ENCODE results near the gene DIP2A. TPM values are rescaled to one million over a fixed set of nuclear protein-coding genes. Genes with fewer than 3 reads are reported as not detected.

DIP2A gene
- total and polyA plus RNA-seq, 2 experiments from 2014 or later, result 19.8 to 24.6 TPM

DNA sequence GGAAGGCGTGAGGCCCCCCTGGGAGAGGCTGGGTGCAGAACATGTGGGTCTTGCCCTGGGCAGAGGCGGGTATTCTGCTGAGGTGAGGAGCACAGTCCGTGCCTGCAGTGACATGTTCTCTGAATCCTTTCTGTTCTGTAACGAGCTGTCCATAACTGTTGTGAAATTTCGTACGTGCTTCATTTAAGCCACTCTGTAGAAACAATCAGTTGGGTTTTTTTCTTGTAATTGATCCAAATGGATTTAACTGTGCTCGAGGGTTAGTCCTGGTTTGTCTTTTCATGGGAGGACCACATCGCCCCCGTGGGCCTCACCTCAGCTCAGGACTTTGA, 45.4 kb upstream of the DIP2A start:
- DNase-seq (ENCODE audit: low spot score), result no peak
- H3K9me2 ChIP-seq (replicated peaks; ENCODE audit: insufficient read depth), result no peaks in the 10 kb centered on the region
- WGBS (ENCODE audit: low lambda C conversion rate, missing lambda C conversion rate), result 92% methylated on average over 9 of the region's 9 CpGs
- H3K4me3 ChIP-seq, result no peak overlapping the region
- H3K79me2 ChIP-seq, result no peaks in the 10 kb centered on the region
- no peak overlapping the region for H2AFZ ChIP-seq
- H3K27me3 ChIP-seq, result no peaks in the 10 kb centered on the region
- no peak overlapping the region for H3K4me2 ChIP-seq
- TF ChIP-seq EZH2phosphoT487 (IDR thresholded peaks at IDR 0.05; ENCODE audit: low read depth, severe bottlenecking, unreplicated experiment), result no peak
- no peak for TF ChIP-seq EZH2 (IDR thresholded peaks at IDR 0.05; ENCODE audit: borderline replicate concordance)
- TF ChIP-seq, protein P1, sequence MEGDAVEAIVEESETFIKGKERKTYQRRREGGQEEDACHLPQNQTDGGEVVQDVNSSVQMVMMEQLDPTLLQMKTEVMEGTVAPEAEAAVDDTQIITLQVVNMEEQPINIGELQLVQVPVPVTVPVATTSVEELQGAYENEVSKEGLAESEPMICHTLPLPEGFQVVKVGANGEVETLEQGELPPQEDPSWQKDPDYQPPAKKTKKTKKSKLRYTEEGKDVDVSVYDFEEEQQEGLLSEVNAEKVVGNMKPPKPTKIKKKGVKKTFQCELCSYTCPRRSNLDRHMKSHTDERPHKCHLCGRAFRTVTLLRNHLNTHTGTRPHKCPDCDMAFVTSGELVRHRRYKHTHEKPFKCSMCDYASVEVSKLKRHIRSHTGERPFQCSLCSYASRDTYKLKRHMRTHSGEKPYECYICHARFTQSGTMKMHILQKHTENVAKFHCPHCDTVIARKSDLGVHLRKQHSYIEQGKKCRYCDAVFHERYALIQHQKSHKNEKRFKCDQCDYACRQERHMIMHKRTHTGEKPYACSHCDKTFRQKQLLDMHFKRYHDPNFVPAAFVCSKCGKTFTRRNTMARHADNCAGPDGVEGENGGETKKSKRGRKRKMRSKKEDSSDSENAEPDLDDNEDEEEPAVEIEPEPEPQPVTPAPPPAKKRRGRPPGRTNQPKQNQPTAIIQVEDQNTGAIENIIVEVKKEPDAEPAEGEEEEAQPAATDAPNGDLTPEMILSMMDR (IDR thresholded peaks at IDR 0.05; ENCODE audit: poor library complexity), result no peak
- no peaks in the 10 kb centered on the region for H3K36me3 ChIP-seq (replicated peaks; ENCODE audit: insufficient read depth, low read depth)
- H3K9me3 ChIP-seq (ENCODE audit: low read depth), result no peaks in the 10 kb centered on the region
- H4K20me1 ChIP-seq (ENCODE audit: insufficient read depth, poor library complexity, severe bottlenecking), result no peaks in the 10 kb centered on the region
- H3K4me1 ChIP-seq (ENCODE audit: insufficient read depth), result no peaks in the 10 kb centered on the region
- H3K27ac ChIP-seq, result no peak overlapping the region

DNA sequence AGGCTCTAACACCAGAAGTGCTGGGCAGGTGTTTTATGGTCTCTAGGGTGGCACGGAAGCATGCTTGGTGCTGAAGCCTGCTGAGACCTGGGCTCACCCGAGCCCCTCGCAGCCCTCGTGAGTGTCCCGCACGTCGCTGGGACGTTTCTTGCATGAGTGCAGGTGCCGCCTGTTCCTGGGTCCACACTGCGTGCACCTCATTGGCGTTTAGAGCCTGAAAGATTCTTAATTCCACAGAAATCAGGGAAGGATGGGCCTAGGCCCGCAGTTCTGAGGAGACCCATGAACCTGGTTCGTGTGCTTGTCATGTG, 43.8 kb upstream of the DIP2A start:
- H3K9me3 ChIP-seq (ENCODE audit: low read depth), result no peaks in the 10 kb centered on the region
- no peak overlapping the region for H3K4me3 ChIP-seq
- no peaks in the 10 kb centered on the region for H3K27me3 ChIP-seq
- no peak overlapping the region for H3K4me2 ChIP-seq
- TF ChIP-seq EZH2 (IDR thresholded peaks at IDR 0.05; ENCODE audit: borderline replicate concordance) (no peak), EZH2phosphoT487 (IDR thresholded peaks at IDR 0.05; ENCODE audit: low read depth, severe bottlenecking, unreplicated experiment) (no peak)
- TF ChIP-seq, protein P1 (IDR thresholded peaks at IDR 0.05; ENCODE audit: poor library complexity), result no peak
- H3K36me3 ChIP-seq (replicated peaks; ENCODE audit: insufficient read depth, low read depth), result no peaks in the 10 kb centered on the region
- no peaks in the 10 kb centered on the region for H3K4me1 ChIP-seq (ENCODE audit: insufficient read depth)
- no peaks in the 10 kb centered on the region for H3K9me2 ChIP-seq (replicated peaks; ENCODE audit: insufficient read depth)
- no peaks in the 10 kb centered on the region for H3K79me2 ChIP-seq
- no peak for DNase-seq (ENCODE audit: low spot score)
- WGBS (ENCODE audit: low lambda C conversion rate, missing lambda C conversion rate), result 97% methylated on average over 13 of the region's 13 CpGs
- no peak overlapping the region for H3K27ac ChIP-seq
- H4K20me1 ChIP-seq (ENCODE audit: insufficient read depth, poor library complexity, severe bottlenecking), result no peaks in the 10 kb centered on the region
- no peak overlapping the region for H2AFZ ChIP-seq

DNA sequence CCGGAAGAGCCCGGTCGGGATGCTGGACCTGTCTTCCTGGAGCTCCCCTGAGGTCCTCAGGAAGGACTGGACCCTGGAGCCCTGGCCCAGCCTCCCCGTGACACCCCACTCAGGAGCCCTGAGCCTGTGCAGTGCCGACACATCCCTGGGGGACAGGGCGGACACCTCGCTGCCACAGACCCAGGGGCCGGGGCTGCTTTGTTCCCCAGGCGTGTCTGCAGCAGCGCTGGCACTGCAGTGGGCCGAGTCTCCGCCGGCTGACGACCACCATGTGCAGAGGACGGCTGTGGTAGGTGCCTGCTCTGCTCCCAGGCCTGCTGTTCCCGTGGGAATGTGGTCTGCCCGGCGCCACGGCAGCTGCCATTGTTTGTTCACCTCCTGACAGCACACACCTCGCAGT, 42.1 kb upstream of the DIP2A start:
- Histone ChIP-seq H3K4me2 (no peak overlapping the region), H4K20me1 (ENCODE audit: insufficient read depth, poor library complexity, severe bottlenecking) (no peaks in the 10 kb centered on the region), H3K4me3 (no peak overlapping the region), H3K36me3 (replicated peaks; ENCODE audit: insufficient read depth, low read depth) (no peaks in the 10 kb centered on the region), H3K4me1 (ENCODE audit: insufficient read depth) (no peaks in the 10 kb centered on the region), H3K9me2 (replicated peaks; ENCODE audit: insufficient read depth) (no peaks in the 10 kb centered on the region), H3K79me2 (no peaks in the 10 kb centered on the region), H2AFZ (no peak overlapping the region), H3K9me3 (ENCODE audit: low read depth) (no peaks in the 10 kb centered on the region), H3K27ac (no peak overlapping the region), H3K27me3 (no peaks in the 10 kb centered on the region)
- no peak for DNase-seq (ENCODE audit: low spot score)
- TF ChIP-seq EZH2phosphoT487 (IDR thresholded peaks at IDR 0.05; ENCODE audit: low read depth, severe bottlenecking, unreplicated experiment), result no peak
- TF ChIP-seq, protein P1 (IDR thresholded peaks at IDR 0.05; ENCODE audit: poor library complexity), result no peak
- TF ChIP-seq EZH2 (IDR thresholded peaks at IDR 0.05; ENCODE audit: borderline replicate concordance), result no peak
- 96% methylated on average over 20 of the region's 20 CpGs for WGBS (ENCODE audit: low lambda C conversion rate, missing lambda C conversion rate)

All from hepatocyte (in vitro differentiated cells).